NT2/D1 (cell line): Measurements from ENCODE around the gene SOX11.

Experiments used
- YY1 ChIP-seq: IDR thresholded peaks from 2 replicates; pipeline ENCODE4 v1.6.1; 2011; ENCODE audit not compliant: insufficient read length, insufficient read depth
- ZNF274 ChIP-seq: IDR thresholded peaks from 2 replicates; pipeline ENCODE4 v1.6.1; 2011; ENCODE audit warnings: mild to moderate bottlenecking, low read depth, low read length

- TF ChIP-seq YY1 (no peak), ZNF274 (no peak)
Observed at GRCh38 chr2:5686536-5686935, 5.6 kb upstream of the SOX11 start.
